Stimulated activated naive B cell treated with anti-CD40 and anti-IgM and Interleukin-4, amounts not matched to agents 10 μg/mL and 1 μg/mL and 100 μg/mL, for 72 hours (primary cell): Measurements from ENCODE around the gene KRTAP2-1.
"Not testable (repeated sequence)": the region's sequence is repeated elsewhere in the genome, so short reads cannot be mapped to it uniquely, and the experiment has no call there.

Experiments
- ATAC-seq, 2 donors: fragments of 150-1000 bp; cut with Tn5 transposase; replicated peaks; 2 replicates each; pipeline ENCODE4 v1.10.0; 2021; ENCODE audit warnings: moderate library complexity in 1 of 2
- DNase-seq: peaks from one replicate; pipeline ENCODE4 v3.0.0; 2021
- H3K27ac Mint-ChIP-seq: one replicate; pipeline ENCODE4 v1.8.0; 2022; ENCODE audit warnings: mild to moderate bottlenecking, mixed read lengths
- H3K27me3 Mint-ChIP-seq, 2 donors: one replicate each; pipeline ENCODE4 v1.8.0; 2022; ENCODE audit warnings: mixed read lengths in 2 of 2
- H3K36me3 Mint-ChIP-seq, 2 donors: one replicate each; pipeline ENCODE4 v1.8.0; 2022; ENCODE audit warnings: mixed read lengths in 2 of 2, mild to moderate bottlenecking in 1 of 2
- H3K4me1 Mint-ChIP-seq, 2 donors: one replicate each; pipeline ENCODE4 v1.8.0; 2022; ENCODE audit warnings: mixed read lengths in 2 of 2, mild to moderate bottlenecking in 1 of 2
- H3K4me3 Mint-ChIP-seq, 2 donors: one replicate each; pipeline ENCODE4 v1.8.0; 2022; ENCODE audit warnings: mild to moderate bottlenecking in 2 of 2, mixed read lengths in 2 of 2, moderate library complexity in 1 of 2
- H3K9me3 Mint-ChIP-seq, 2 donors: one replicate each; pipeline ENCODE4 v1.8.0; 2022; ENCODE audit warnings: mixed read lengths in 2 of 2, mild to moderate bottlenecking in 1 of 2

Gene KRTAP2-1

GRCh38 chr17:41012326-41013120, 34.6 kb downstream of the KRTAP2-1 start:
- no peaks in the 10 kb centered on the region for H3K36me3 Mint-ChIP-seq
- no peak overlapping the region for H3K4me3 Mint-ChIP-seq
- H3K27me3 Mint-ChIP-seq, result peaks cover 0 to 3% of the 10 kb centered on the region in 2 donors
- DNase-seq, result no peak
- peaks cover 5 to 8% of the 10 kb centered on the region in 2 donors for H3K4me1 Mint-ChIP-seq
- no peak overlapping the region for H3K27ac Mint-ChIP-seq
- no peak for ATAC-seq
- H3K9me3 Mint-ChIP-seq, result no peaks in the 10 kb centered on the region

- peaks cover 3% of the 10 kb centered on the region in 2 donors for H3K4me1 Mint-ChIP-seq
These were observed 36.7 kb downstream of the KRTAP2-1 start for GRCh38 chr17:41010441-41010840.

DNA sequence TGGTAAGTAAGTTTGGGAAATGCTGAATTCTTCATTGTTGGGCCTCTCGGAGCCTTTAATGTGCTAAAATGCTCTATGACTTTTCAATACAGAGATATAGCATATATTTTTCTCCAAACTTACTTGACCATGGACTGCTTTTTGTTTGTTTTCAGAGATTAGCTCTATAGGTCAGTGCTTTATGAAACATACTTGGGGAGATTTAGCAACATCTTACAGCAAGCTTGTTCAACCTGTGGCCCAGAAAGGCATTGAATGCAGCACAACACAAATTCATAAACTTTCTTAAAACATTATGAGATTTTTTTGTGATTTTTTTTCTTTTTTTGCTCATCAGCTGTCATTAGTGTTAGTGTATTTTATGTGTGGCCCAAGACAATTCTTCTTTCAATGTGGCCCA, 37.2 kb downstream of the KRTAP2-1 start:
- H3K27ac Mint-ChIP-seq, result no peak overlapping the region
- DNase-seq (no peak), ATAC-seq (no peak)
- no peaks in the 10 kb centered on the region for H3K36me3 Mint-ChIP-seq
- no peak overlapping the region for H3K4me3 Mint-ChIP-seq
- peaks cover 0 to 1% of the 10 kb centered on the region in 2 donors for H3K4me1 Mint-ChIP-seq
- H3K9me3 Mint-ChIP-seq, result no peaks in the 10 kb centered on the region
- peaks cover 0 to 7% of the 10 kb centered on the region in 2 donors for H3K27me3 Mint-ChIP-seq

More at GRCh38 chr17:41010441-41010840, 36.7 kb downstream of the KRTAP2-1 start:
- H3K9me3 Mint-ChIP-seq, result no peaks in the 10 kb centered on the region
- no peaks in the 10 kb centered on the region for H3K36me3 Mint-ChIP-seq
- peaks cover 0 to 7% of the 10 kb centered on the region in 2 donors for H3K27me3 Mint-ChIP-seq
- H3K4me3 Mint-ChIP-seq, result no peak overlapping the region
- DNase-seq, result no peak
- no peak for ATAC-seq
- H3K27ac Mint-ChIP-seq, result no peak overlapping the region

GRCh38 chr17:41009301-41009760, 37.8 kb downstream of the KRTAP2-1 start:
- no peak for DNase-seq
- Mint-ChIP-seq H3K27me3 (peaks cover 0 to 7% of the 10 kb centered on the region in 2 donors), H3K27ac (no peak overlapping the region), H3K4me3 (no peak overlapping the region), H3K36me3 (no peaks in the 10 kb centered on the region), H3K9me3 (no peaks in the 10 kb centered on the region), H3K4me1 (peaks cover 0 to 1% of the 10 kb centered on the region in 2 donors)
- ATAC-seq, result no peak

GRCh38 chr17:41008811-41009210, 38.3 kb downstream of the KRTAP2-1 start, which contains the start of gene KRTAP3-1:
Gene KRTAP3-1, minus strand, starts transcription at chr17:41009128. Its CDS starts 54 bp downstream, at chr17:41009074.
- H3K36me3 Mint-ChIP-seq, result no peaks in the 10 kb centered on the region
- peaks cover 0 to 1% of the 10 kb centered on the region in 2 donors for H3K4me1 Mint-ChIP-seq
- peaks cover 0 to 11% of the 10 kb centered on the region in 2 donors for H3K27me3 Mint-ChIP-seq
- H3K4me3 Mint-ChIP-seq, result no peak within 1 kb of the TSS
- no peak for ATAC-seq
- H3K27ac Mint-ChIP-seq, result no peak within 1 kb of the TSS
- no peaks in the 10 kb centered on the region for H3K9me3 Mint-ChIP-seq
- DNase-seq, result no peak

GRCh38 chr17:41004397-41004796, 42.7 kb downstream of the KRTAP2-1 start:
- Mint-ChIP-seq H3K36me3 (no peaks in the 10 kb centered on the region), H3K27ac (no peak overlapping the region), H3K27me3 (peaks cover 13 to 16% of the 10 kb centered on the region in 2 donors), H3K4me1 (peaks cover 0 to 1% of the 10 kb centered on the region in 2 donors), H3K9me3 (no peaks in the 10 kb centered on the region), H3K4me3 (no peak overlapping the region)
- DNase-seq (no peak), ATAC-seq (no peak)

DNA sequence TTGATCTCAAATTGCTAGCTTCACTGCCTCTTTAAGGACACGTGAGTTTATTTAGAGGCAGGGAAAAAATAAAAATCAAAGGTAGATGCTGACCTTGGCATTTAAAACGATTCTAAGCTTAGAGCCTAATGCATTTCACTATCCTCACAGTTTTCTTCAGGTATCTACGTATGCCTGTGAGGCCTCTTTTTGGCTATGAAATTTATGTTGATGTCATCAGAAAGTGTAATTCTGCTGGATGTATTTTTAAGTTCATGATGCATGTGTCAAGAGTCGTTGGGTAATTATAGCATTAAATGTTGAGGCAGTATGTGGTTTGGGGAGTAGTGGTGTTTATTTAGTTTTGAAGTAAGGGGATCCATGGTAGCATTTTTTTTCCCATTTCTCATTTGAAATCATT, 43.2 kb downstream of the KRTAP2-1 start:
- H3K36me3 Mint-ChIP-seq, result no peaks in the 10 kb centered on the region
- no peak for ATAC-seq
- H3K27ac Mint-ChIP-seq, result no peak overlapping the region
- peaks cover 15 to 20% of the 10 kb centered on the region in 2 donors for H3K27me3 Mint-ChIP-seq
- no peaks in the 10 kb centered on the region for H3K9me3 Mint-ChIP-seq
- DNase-seq, result no peak
- no peak overlapping the region for H3K4me3 Mint-ChIP-seq
- peaks cover 0 to 1% of the 10 kb centered on the region in 2 donors for H3K4me1 Mint-ChIP-seq

- Mint-ChIP-seq H3K27ac (no peak overlapping the region), H3K9me3 (no peaks in the 10 kb centered on the region), H3K27me3 (peaks cover 21% of the 10 kb centered on the region in 2 donors), H3K4me1 (no peaks in the 10 kb centered on the region), H3K4me3 (no peak overlapping the region), H3K36me3 (no peaks in the 10 kb centered on the region)
- ATAC-seq, result no peak
- DNase-seq, result no peak
These were observed 44.3 kb downstream of the KRTAP2-1 start for GRCh38 chr17:41002814-41003213.

DNA sequence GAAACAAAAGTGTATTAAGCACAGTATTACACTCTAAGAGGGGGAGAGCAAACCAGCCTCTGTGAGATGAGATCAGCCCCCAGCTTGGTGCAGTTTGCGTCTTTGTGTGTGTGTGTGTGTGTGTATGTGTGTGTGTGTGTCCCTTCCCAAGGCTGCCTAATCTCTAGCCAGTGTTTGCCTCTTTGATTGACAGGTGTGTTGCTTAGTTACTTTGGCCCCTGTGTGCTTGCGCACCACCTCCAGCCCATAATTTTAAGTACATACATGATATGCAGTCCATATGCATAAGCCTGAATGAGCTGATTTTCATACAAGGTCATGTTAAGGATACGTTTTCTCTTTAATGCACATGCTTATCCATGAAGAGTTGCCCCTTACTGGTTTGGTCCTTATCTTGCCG, 45.3 kb downstream of the KRTAP2-1 start:
- H3K27me3 Mint-ChIP-seq, result peaks cover 27 to 31% of the 10 kb centered on the region in 2 donors
- no peaks in the 10 kb centered on the region for H3K4me1 Mint-ChIP-seq
- no peak for DNase-seq
- no peak overlapping the region for H3K4me3 Mint-ChIP-seq
- no peak overlapping the region for H3K27ac Mint-ChIP-seq
- no peaks in the 10 kb centered on the region for H3K9me3 Mint-ChIP-seq
- no peak for ATAC-seq
- H3K36me3 Mint-ChIP-seq, result no peaks in the 10 kb centered on the region

GRCh38 chr17:40999563-40999962, 47.6 kb downstream of the KRTAP2-1 start, which contains the start of gene KRTAP3-2:
Gene KRTAP3-2, minus strand, starts transcription at chr17:40999906. Its CDS starts 53 bp downstream, at chr17:40999853.
- DNase-seq, H3K36me3 Mint-ChIP-seq, ATAC-seq, H3K27ac Mint-ChIP-seq, H3K9me3 Mint-ChIP-seq, H3K4me1 Mint-ChIP-seq, H3K4me3 Mint-ChIP-seq: not testable (repeated sequence)
- peaks cover 30 to 42% of the 10 kb centered on the region in 2 donors for H3K27me3 Mint-ChIP-seq

DNA sequence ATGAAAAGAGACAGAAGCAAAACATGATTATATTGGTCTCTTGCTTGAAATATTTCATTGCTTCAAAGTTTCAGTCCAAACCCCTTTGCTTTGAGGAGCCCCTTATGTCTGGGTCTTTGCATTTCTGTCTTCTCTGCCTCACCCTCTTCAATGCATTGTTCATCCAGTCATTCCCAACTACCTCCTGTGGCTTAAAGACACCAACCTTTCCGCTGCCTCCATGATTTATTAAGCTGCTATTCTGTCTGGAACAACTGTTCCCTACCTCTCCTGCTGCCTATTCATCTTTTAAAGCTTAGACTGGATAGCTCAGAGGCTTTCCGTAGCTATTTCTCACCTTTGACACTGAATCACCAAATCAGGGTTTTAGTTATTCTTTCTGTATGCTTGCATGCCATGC, 49.8 kb downstream of the KRTAP2-1 start:
- no peaks in the 10 kb centered on the region for H3K9me3 Mint-ChIP-seq
- H3K4me1 Mint-ChIP-seq, result no peaks in the 10 kb centered on the region
- no peak overlapping the region for H3K27ac Mint-ChIP-seq
- peaks cover 0 to 2% of the 10 kb centered on the region in 2 donors for H3K36me3 Mint-ChIP-seq
- DNase-seq (no peak), ATAC-seq (no peak)
- peaks cover 32 to 53% of the 10 kb centered on the region in 2 donors for H3K27me3 Mint-ChIP-seq
- no peak overlapping the region for H3K4me3 Mint-ChIP-seq

GRCh38 chr17:40996829-40997228, 50.3 kb downstream of the KRTAP2-1 start:
- ATAC-seq, result no peak
- Mint-ChIP-seq H3K4me3 (no peak overlapping the region), H3K4me1 (no peaks in the 10 kb centered on the region), H3K27me3 (peaks cover 31 to 49% of the 10 kb centered on the region in 2 donors), H3K27ac (no peak overlapping the region), H3K36me3 (peaks cover 0 to 2% of the 10 kb centered on the region in 2 donors), H3K9me3 (no peaks in the 10 kb centered on the region)
- DNase-seq, result no peak
